GM18951 (cell line): Measurements from ENCODE around the gene SEMA4G.
A peak's percentile ranks its signal among the peaks of the same experiment; 100 is the strongest.

Experiments
- POLR2A ChIP-seq: IDR thresholded peaks from 4 replicates; pipeline ENCODE4 v1.6.1; 2011; ENCODE audit warnings: mild to moderate bottlenecking; ENCODE audit not compliant: insufficient read length, insufficient read depth; ENCODE audit errors: extremely low read depth
- in situ Hi-C: fragments of 300-500 bp; cut with MboI; formaldehyde crosslinking; loops from one replicate; pipeline ENCODE4 v1.12.0; 2022; ENCODE audit warnings: low sequenced_read_pairs, mixed read lengths, inconsistent platforms; ENCODE audit not compliant: unreplicated experiment

Gene SEMA4G

GRCh38 chr10:100986952-100987684 lies 17.8 kb downstream of the SEMA4G start, which contains the start of the genes MRPL43 and TWNK:
Gene MRPL43 (minus strand): TSS chr10:100987497. CDS start chr10:100987443, 54 bp downstream.
Gene TWNK (plus strand): TSS chr10:100987543. CDS start chr10:100988211, 668 bp downstream.
- in situ Hi-C loops, result no loop called here
- TF ChIP-seq POLR2A, result peak; percentile 83

- in situ Hi-C loops, result no loop called here
- no peak for TF ChIP-seq POLR2A
Measured at GRCh38 chr10:100987685-100988049, 18.4 kb downstream of the SEMA4G start.

GRCh38 chr10:100988166-100988565 lies 18.9 kb downstream of the SEMA4G start:
- in situ Hi-C loops, result no loop called here
- TF ChIP-seq POLR2A, result no peak

- in situ Hi-C loops, result no loop called here
Measured at GRCh38 chr10:100989088-100989487, 19.8 kb downstream of the SEMA4G start.

GRCh38 chr10:100993986-100994708 lies 24.8 kb downstream of the SEMA4G start:
- TF ChIP-seq POLR2A, result no peak

More at GRCh38 chr10:100989088-100989487, 19.8 kb downstream of the SEMA4G start:
- TF ChIP-seq POLR2A, result no peak

GRCh38 chr10:100995181-100995580 lies 25.9 kb downstream of the SEMA4G start:
- TF ChIP-seq POLR2A, result no peak
- in situ Hi-C loops, result no loop called here

More at GRCh38 chr10:100993986-100994708, 24.8 kb downstream of the SEMA4G start:
- in situ Hi-C loops, result no loop called here

GRCh38 chr10:100996678-100997359 lies 27.5 kb downstream of the SEMA4G start:
- TF ChIP-seq POLR2A, result peak; percentile 48
- in situ Hi-C loops, result no loop called here

GRCh38 chr10:100997360-100998182 lies 28.3 kb downstream of the SEMA4G start:
- in situ Hi-C loops, result no loop called here
- TF ChIP-seq POLR2A, result peak; percentile 49

- in situ Hi-C loops, result no loop called here
- TF ChIP-seq POLR2A, result no peak
Measured at GRCh38 chr10:100998183-100998990, 29.1 kb downstream of the SEMA4G start.

GRCh38 chr10:100998991-100999741 lies 29.9 kb downstream of the SEMA4G start:
- TF ChIP-seq POLR2A, result peak; percentile 40
- in situ Hi-C loops, result no loop called here

GRCh38 chr10:100999742-101000126 lies 30.4 kb downstream of the SEMA4G start, which contains the start of gene LZTS2:
Gene LZTS2 (plus strand): TSS chr10:100999808. CDS start chr10:101002539, 2,731 bp downstream.
- in situ Hi-C loops, result no loop called here
- no peak for TF ChIP-seq POLR2A
